GM18873 (cell line): ENCODE measurements around the gene CFAP221.

Source experiments
- ATAC-seq: cut with Tn5 transposase; IDR thresholded peaks from one replicate; pipeline ENCODE4 v1.9.1; 2021; ENCODE audit warnings: mild to moderate bottlenecking, moderate library complexity, moderate number of reproducible peaks; ENCODE audit not compliant: unreplicated experiment, low FRiP score

The CFAP221 gene

GRCh38 chr2:119638685-119639554, 94.7 kb downstream of the CFAP221 start:
- ATAC-seq, result no peak

DNA sequence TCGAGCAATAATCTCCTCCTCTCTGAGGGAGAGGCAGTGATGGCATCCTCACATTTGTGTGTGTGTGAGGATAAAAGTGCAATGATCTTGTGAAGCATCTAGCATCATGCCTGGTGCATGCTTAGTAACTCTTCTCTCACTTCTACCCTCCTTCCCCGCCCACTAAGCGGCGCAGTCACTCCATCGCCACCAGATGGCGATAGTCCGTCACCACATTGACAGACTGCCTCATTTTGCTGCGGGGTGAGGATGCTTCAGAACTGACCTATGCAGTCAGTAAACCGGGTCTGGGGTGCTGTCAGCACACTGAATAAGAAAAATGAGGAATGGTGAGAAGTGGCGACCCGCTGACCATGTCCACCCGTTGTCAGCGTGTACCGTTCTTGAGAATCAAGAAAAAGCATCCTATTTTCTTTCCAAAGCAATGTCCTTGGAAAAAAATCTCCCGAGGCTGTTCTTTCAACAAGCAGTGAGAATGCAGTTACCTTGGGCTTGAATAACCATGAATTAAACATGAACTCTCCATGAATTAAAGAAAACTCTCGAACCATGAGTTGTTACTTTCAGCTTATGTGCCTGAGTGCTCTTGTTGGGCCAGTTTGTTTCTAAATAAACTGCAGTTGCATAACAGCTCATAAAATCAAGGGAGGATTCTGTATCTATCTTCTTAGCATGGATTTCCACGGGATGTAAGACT, 97.5 kb downstream of the CFAP221 start:
- ATAC-seq, result peak; percentile 90

DNA sequence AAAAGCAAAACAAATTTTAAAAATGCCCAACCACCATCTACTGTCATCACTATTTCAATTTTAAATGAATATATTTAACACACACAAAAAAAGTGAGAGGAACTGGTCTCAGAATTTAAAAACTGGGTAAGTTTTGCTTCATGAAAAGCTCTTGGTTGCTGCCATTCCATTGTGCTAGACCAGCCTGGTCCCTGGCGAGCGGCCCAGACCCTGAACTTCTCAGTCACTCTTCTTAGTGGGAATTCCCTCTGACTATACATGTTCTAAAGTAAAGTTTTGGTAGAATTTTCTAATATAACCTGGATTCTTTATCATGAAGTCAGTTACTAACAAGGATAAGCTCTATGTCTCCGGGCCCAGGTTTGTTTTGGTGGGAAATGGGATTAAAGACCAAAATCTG, 99.9 kb downstream of the CFAP221 start:
- ATAC-seq, result no peak

DNA sequence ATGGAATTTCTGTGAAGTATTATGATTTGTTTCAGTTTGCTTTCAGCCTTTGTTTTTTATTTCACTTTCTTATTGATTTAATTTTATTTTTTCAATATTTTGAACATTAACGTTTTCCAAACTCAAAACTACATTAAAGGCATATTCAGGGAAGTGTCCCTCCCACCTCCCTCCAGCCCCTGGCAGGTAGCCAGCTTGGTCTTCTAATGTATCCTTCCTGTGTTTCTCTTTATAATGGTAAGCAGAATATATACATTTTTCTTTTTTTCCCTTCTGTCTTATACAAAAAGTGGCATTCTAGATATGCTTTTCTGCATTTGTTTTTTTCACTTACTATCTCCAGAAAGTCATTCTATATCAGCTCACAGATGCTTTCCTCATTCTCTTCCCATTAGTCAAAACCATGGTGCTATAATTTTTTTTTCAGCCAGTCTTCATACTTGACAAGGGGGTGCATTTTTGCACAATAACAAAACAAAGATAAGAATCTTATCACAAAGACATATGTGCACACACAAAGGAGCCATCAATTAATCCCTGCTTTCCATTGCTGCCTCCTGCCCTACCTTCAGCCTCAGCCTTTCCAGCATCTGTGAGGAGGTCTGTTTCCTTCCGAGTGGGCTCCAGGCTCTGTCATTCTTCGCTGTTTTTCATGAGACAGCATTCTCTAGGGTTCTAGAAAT, 101.1 kb downstream of the CFAP221 start:
- no peak for ATAC-seq

- ATAC-seq, result no peak
Measured at GRCh38 chr2:119646149-119646548, 101.9 kb downstream of the CFAP221 start.

GRCh38 chr2:119647440-119648169, 103.4 kb downstream of the CFAP221 start:
- ATAC-seq, result peak; percentile 92

DNA sequence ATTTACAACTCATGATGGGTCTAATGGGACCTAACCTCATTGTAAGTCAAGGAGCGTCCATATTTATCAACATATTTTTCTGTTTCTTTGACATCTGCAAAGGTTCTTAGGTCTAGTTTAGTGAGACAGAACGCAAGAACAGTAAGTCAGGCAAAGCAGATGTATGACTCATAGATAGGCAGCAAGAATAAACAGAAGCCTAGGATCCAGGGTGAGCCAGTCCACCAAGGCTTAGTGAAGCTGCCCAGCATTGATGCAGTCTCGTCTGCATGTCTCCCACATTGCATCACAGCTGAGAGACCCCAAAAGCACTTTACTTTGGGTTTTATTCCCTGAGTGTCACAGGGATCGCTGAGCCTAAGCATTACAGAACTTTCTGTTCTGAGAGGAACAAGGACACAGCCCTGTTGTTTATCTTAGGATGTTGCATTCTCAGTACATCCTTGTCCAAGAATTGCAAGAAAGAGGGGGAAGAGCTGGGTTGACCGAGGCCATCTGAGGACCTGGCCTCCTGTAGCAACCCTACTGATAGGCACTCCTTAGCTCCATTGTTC, 105.2 kb downstream of the CFAP221 start:
- ATAC-seq, result no peak

GRCh38 chr2:119650206-119650605, 106.0 kb downstream of the CFAP221 start:
- no peak for ATAC-seq

DNA sequence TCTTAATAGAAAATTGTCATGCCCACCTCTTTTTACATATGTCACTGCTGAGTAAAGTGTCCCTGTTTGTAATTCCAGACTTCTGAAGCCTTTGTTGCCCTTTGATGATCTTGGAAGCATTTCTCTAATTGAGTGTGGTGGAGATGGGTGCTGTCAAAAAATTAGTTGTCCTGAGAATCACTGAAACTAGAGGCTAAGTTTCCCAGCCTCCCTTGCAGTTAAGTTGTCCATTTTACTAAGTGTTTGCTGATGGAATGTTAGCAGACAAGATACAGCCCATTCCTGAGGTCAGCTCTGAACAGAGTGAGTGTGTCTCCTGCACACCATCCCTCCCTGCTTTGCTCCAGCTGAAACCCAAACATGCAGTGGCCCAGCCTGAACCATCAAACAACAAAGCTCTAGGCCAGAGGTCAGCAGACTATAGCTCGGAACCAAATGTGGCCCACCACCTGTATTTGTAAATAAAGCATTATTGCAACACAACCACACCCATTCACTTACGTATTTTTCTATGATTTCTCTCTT, 106.7 kb downstream of the CFAP221 start:
- no peak for ATAC-seq

GRCh38 chr2:119657466-119658145, 113.4 kb downstream of the CFAP221 start:
- no peak for ATAC-seq

DNA sequence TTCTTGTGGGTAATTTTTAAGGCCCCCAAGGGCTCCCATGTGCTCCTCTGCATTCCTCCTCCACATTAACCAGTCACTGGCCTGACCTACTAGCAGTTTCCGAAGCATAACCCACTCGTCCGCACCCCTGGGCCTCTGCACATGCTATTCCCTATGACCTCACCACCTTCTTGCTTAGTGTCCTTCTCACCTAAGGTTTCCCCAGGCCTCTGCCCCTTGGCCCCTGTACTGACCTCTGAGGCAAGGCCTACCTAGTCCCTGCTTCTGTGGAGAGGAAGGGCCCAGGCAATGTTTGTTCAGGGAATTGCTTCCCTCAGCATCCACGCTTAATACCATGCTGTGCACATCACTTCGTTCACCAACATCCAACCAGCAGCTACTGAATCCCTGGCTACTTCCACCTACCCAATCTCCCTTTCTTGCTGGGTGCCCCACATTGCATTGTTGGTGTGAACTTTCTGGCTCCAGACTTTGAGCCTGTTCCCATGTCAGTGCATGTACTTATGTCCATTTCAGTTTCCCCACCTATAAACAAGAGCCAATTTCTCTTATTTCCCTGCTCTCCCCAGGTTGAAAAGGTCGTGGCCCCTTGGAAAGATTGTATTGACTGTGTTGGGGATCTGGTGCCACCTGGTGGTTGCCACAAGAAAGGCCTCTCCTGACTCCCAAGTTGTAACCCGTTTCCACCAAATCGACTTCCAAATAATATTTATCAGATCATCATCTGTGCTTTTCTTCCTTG, 115.5 kb downstream of the CFAP221 start:
- ATAC-seq, result no peak

DNA sequence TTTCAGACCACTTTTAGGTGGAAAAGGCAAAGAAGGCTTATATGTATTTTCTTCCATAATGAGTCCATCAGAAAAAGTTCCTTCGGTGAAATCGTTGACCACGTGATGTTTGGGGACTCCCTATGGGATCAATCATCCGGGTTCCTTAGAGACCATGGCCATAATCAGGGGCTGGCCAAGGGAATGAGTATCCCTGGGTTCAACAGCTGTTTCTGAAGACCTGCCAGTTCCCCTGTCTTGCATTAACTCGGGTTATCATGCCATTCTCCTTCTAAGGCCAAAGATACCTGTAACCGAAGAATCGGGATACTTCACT, 116.1 kb downstream of the CFAP221 start:
- no peak for ATAC-seq

- no peak for ATAC-seq
Measured at GRCh38 chr2:119662297-119662696, 118.0 kb downstream of the CFAP221 start.

- ATAC-seq, result no peak
Measured at GRCh38 chr2:119668546-119668945, 124.3 kb downstream of the CFAP221 start.

- no peak for ATAC-seq
Measured at GRCh38 chr2:119671016-119671415, 126.8 kb downstream of the CFAP221 start.

GRCh38 chr2:119671752-119672151, 127.5 kb downstream of the CFAP221 start:
- no peak for ATAC-seq

DNA sequence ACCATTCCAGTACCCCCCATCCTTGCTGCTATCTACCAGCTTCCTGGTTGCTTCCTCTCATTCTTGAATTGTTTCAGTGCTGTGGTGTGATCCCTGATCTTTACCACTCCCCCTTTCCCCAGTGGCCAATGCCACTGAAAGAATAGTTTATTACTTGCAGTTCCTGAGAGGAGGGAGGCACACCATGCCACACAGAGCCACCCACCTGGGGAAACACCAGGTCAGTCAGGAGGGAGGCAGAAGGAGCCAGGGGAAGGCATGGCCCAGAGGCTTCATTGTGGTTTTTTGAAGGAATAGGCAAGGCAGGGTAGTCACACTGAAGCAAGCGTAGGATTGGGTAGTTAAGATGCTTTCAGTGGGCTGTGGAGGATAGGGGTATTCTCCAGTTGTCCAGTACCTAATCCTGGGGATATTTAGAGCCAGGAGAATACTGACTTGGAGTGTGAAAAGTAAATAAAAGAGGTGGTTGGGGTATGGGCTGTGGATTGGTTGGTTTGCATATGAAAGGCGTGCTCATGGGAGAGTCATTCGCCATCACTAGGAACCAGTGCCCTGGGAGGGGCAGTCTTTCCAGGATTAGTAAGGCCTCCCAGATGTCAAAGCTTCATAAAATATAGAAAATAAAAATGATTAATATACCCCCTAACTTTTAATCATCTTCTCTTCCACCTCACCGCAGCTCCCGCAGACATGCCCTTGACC, 128.1 kb downstream of the CFAP221 start:
- no peak for ATAC-seq

DNA sequence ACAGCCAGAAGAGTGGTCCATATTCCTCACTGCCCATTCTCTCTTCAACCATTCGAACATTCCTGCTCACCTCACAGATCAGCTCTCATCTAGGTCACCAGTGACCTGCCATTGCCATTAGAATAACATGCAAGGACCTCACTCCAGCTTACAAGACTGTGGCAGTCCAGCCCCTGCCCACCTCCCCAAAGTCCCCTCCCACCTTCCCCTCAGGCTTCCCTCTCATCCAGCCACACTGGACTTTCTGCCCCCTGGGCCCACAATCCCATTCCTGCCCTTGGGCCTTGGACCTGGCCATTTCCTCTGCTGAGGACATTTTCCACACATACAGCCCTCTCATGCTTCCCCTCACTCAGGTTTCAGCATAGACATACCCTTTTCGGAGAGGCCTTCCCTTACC, 129.5 kb downstream of the CFAP221 start:
- no peak for ATAC-seq
